ENCODE data around the gene ZBTB47. TPM values are rescaled to one million over a fixed set of nuclear protein-coding genes. Genes with fewer than 3 reads are reported as not detected.

Gene ZBTB47
- 12.7 and 16.1 TPM in 2 replicates for total RNA-seq (2014; rRNA removed; shearing (Covaris generic))

GRCh38 chr3:42653560-42654330 is at the start of gene ZBTB47:
ZBTB47 (plus strand) TSS chr3:42653697; CDS start chr3:42658356, 4,659 bp downstream.
- peak; percentile 47 for DNase-seq (ENCODE audit: low spot score)

GRCh38 chr3:42605546-42606173 is 47.8 kb upstream of the ZBTB47 start:
- peak; percentile 29 for DNase-seq (ENCODE audit: low spot score)
- in situ Hi-C loops (cut with HindIII; ENCODE audit: low sequenced_read_pairs): no loop called here

More at GRCh38 chr3:42653560-42654330, at the start of gene ZBTB47:
- in situ Hi-C loops (cut with HindIII; ENCODE audit: low sequenced_read_pairs): no loop called here

GRCh38 chr3:42608581-42608980 is 44.9 kb upstream of the ZBTB47 start:
- in situ Hi-C loops (cut with HindIII; ENCODE audit: low sequenced_read_pairs): no loop called here
- DNase-seq (ENCODE audit: low spot score): peak; percentile 49

- no peak for DNase-seq (ENCODE audit: low spot score)
- in situ Hi-C loops (cut with HindIII; ENCODE audit: low sequenced_read_pairs): no loop called here
Measured at GRCh38 chr3:42610976-42611375, 42.5 kb upstream of the ZBTB47 start.

GRCh38 chr3:42612217-42612616 is 41.3 kb upstream of the ZBTB47 start:
- in situ Hi-C loops (cut with HindIII; ENCODE audit: low sequenced_read_pairs): no loop called here
- no peak for DNase-seq (ENCODE audit: low spot score)

GRCh38 chr3:42612928-42613327 is 40.6 kb upstream of the ZBTB47 start:
- in situ Hi-C loops (cut with HindIII; ENCODE audit: low sequenced_read_pairs): no loop called here
- no peak for DNase-seq (ENCODE audit: low spot score)

GRCh38 chr3:42613462-42613861 is 40.0 kb upstream of the ZBTB47 start:
- no peak for DNase-seq (ENCODE audit: low spot score)
- in situ Hi-C loops (cut with HindIII; ENCODE audit: low sequenced_read_pairs): no loop called here

- no peak for DNase-seq (ENCODE audit: low spot score)
- in situ Hi-C loops (cut with HindIII; ENCODE audit: low sequenced_read_pairs): no loop called here
Measured at GRCh38 chr3:42631620-42632019, 21.9 kb upstream of the ZBTB47 start.

- DNase-seq (ENCODE audit: low spot score): no peak
- in situ Hi-C loops (cut with HindIII; ENCODE audit: low sequenced_read_pairs): no loop called here
Measured at GRCh38 chr3:42632146-42632545, 21.4 kb upstream of the ZBTB47 start.

GRCh38 chr3:42633544-42633943 is 20.0 kb upstream of the ZBTB47 start:
- in situ Hi-C loops (cut with HindIII; ENCODE audit: low sequenced_read_pairs): no loop called here

GRCh38 chr3:42635111-42635510 is 18.4 kb upstream of the ZBTB47 start:
- DNase-seq (ENCODE audit: low spot score): no peak
- in situ Hi-C loops (cut with HindIII; ENCODE audit: low sequenced_read_pairs): no loop called here

More at GRCh38 chr3:42633544-42633943, 20.0 kb upstream of the ZBTB47 start:
- DNase-seq (ENCODE audit: low spot score): no peak

GRCh38 chr3:42637001-42637400 is 16.5 kb upstream of the ZBTB47 start:
- no peak for DNase-seq (ENCODE audit: low spot score)

GRCh38 chr3:42638339-42638842 is 15.1 kb upstream of the ZBTB47 start:
- DNase-seq (ENCODE audit: low spot score): no peak
- in situ Hi-C loops (cut with HindIII; ENCODE audit: low sequenced_read_pairs): no loop called here

More at GRCh38 chr3:42637001-42637400, 16.5 kb upstream of the ZBTB47 start:
- in situ Hi-C loops (cut with HindIII; ENCODE audit: low sequenced_read_pairs): no loop called here

- in situ Hi-C loops (cut with HindIII; ENCODE audit: low sequenced_read_pairs): no loop called here
- no peak for DNase-seq (ENCODE audit: low spot score)
Measured at GRCh38 chr3:42639192-42639591, 14.3 kb upstream of the ZBTB47 start.

- DNase-seq (ENCODE audit: low spot score): no peak
- in situ Hi-C loops (cut with HindIII; ENCODE audit: low sequenced_read_pairs): no loop called here
Measured at GRCh38 chr3:42640129-42640528, 13.4 kb upstream of the ZBTB47 start.

GRCh38 chr3:42640771-42641370 is 12.6 kb upstream of the ZBTB47 start:
- no peak for DNase-seq (ENCODE audit: low spot score)
- in situ Hi-C loops (cut with HindIII; ENCODE audit: low sequenced_read_pairs): no loop called here

- in situ Hi-C loops (cut with HindIII; ENCODE audit: low sequenced_read_pairs): no loop called here
- no peak for DNase-seq (ENCODE audit: low spot score)
Measured at GRCh38 chr3:42647821-42648459, 5.6 kb upstream of the ZBTB47 start.

GRCh38 chr3:42649006-42649405 is 4.5 kb upstream of the ZBTB47 start:
- in situ Hi-C loops (cut with HindIII; ENCODE audit: low sequenced_read_pairs): no loop called here
- DNase-seq (ENCODE audit: low spot score): no peak

GRCh38 chr3:42649783-42650182 is 3.7 kb upstream of the ZBTB47 start:
- in situ Hi-C loops (cut with HindIII; ENCODE audit: low sequenced_read_pairs): no loop called here
- DNase-seq (ENCODE audit: low spot score): no peak
